Testis (tissue), 3 donors: ENCODE results near the gene KCNJ15. TPM values are rescaled to one million over a fixed set of nuclear protein-coding genes. Genes with fewer than 3 reads are reported as not detected.

Source experiments
- DNase-seq: peaks from one replicate; pipeline ENCODE4 v3.0.0-alpha.2; 2019
- H3K27ac ChIP-seq, 2 donors: fragments of 200-600 bp; sonication (generic); one replicate each; pipeline ENCODE4 v1.5.1; 2019
- H3K27me3 ChIP-seq: fragments of 200-600 bp; sonication (generic); one replicate; pipeline ENCODE4 v1.5.1; 2019
- H3K36me3 ChIP-seq: fragments of 200-600 bp; sonication (generic); one replicate; pipeline ENCODE4 v1.5.1; 2017; ENCODE audit warnings: low read depth; ENCODE audit errors: missing control alignments
- H3K4me1 ChIP-seq: fragments of 200-600 bp; sonication (generic); one replicate; pipeline ENCODE4 v1.5.1; 2019
- H3K4me3 ChIP-seq, 2 donors: fragments of 200-600 bp; sonication (generic); one replicate each; pipeline ENCODE4 v1.5.1; 2017 to 2019
- H3K9me3 ChIP-seq: fragments of 200-600 bp; sonication (generic); one replicate; pipeline ENCODE4 v1.5.1; 2017
- CTCF ChIP-seq, 3 experiments: fragments of 450-650 bp in 2 of 3; fragments of 200-600 bp in 1 of 3; sonication (generic) in 1 of 3; IDR thresholded peaks; one replicate each; pipeline ENCODE4 v1.5.1; 2016 to 2019; ENCODE audit warnings: antibody characterized with exemption in 3 of 3, mild to moderate bottlenecking in 2 of 3, moderate library complexity in 1 of 3
- POLR2A ChIP-seq: fragments of 450-650 bp; IDR thresholded peaks from one replicate; pipeline ENCODE4 v1.6.1; 2017; ENCODE audit warnings: antibody characterized with exemption, mild to moderate bottlenecking, moderate library complexity
- WGBS, 2 donors: methylation state at CpG; one replicate each; pipeline ENCODE4 v1.1.5; 2018; 5-methylcytosine and 5-hydroxymethylcytosine counted together
- intact Hi-C: fragments of 100-400 bp; cut with DNase I; formaldehyde crosslinking; loops from one replicate; pipeline ENCODE4 v1.15.1; 2023; ENCODE audit warnings: low total_unique reads
- polyA plus RNA-seq: library from polyadenylated mRNA; stranded (reverse); fragments of 350-450 nt; fragmentation: Illumina TruSeq; extraction: RNeasy Lipid Tissue Mini Kit (QIAGEN cat#74804); gene quantifications from one replicate; pipeline ENCODE4 v1.2.3, GENCODE V29; 2014; ENCODE audit warnings: low read depth, low replicate concordance; ENCODE audit not compliant: insufficient read depth
- total RNA-seq, 2 donors: library from RNA; depleted of rRNA; stranded (reverse); fragments of >200 nt; gene quantifications; one replicate each; pipeline ENCODE4 v1.2.3, GENCODE V29; 2016

The KCNJ15 gene
- total and polyA plus RNA-seq, 3 donors from 2014 or later = 4.9 to 13.0 (median 6.4) TPM

- H3K9me3 ChIP-seq = no peaks in the 10 kb centered on the region
- no peak for TF ChIP-seq POLR2A
- no peak for TF ChIP-seq CTCF (IDR thresholded peaks at IDR 0.05)
- intact Hi-C loops = no loop called here
- no peaks in the 10 kb centered on the region for H3K27me3 ChIP-seq
- DNase-seq = no peak
- no peaks in the 10 kb centered on the region for H3K4me1 ChIP-seq
- H3K36me3 ChIP-seq = no peaks in the 10 kb centered on the region
- 85 to 86% methylated on average over 2 of the region's 2 CpGs for WGBS, 2 donors
- H3K4me3 ChIP-seq = no peak overlapping the region
- H3K27ac ChIP-seq = no peak overlapping the region
Measured at GRCh38 chr21:38236232-38236631, 20.6 kb upstream of the KCNJ15 start.

GRCh38 chr21:38239672-38240071 lies 17.1 kb upstream of the KCNJ15 start:
- no peak overlapping the region for H3K27ac ChIP-seq
- TF ChIP-seq POLR2A (no peak), CTCF (IDR thresholded peaks at IDR 0.05) (no peak)
- intact Hi-C loops = no loop called here
- DNase-seq = no peak
- 87 to 91% methylated on average over 4 of the region's 4 CpGs for WGBS, 2 donors
- H3K9me3 ChIP-seq = no peaks in the 10 kb centered on the region
- H3K4me1 ChIP-seq = no peaks in the 10 kb centered on the region
- no peak overlapping the region for H3K4me3 ChIP-seq
- no peaks in the 10 kb centered on the region for H3K27me3 ChIP-seq
- H3K36me3 ChIP-seq = no peaks in the 10 kb centered on the region

GRCh38 chr21:38240129-38240528 lies 16.7 kb upstream of the KCNJ15 start:
- WGBS, 2 donors = 51 to 65% methylated on average over 1 of the region's 1 CpG
- H3K27me3 ChIP-seq = no peaks in the 10 kb centered on the region
- no peak for DNase-seq
- H3K36me3 ChIP-seq = no peaks in the 10 kb centered on the region
- peak overlapping the region in 1 of 2 donors; percentile 68 for H3K27ac ChIP-seq
- intact Hi-C loops = no loop called here
- H3K4me3 ChIP-seq = no peak overlapping the region
- H3K4me1 ChIP-seq = no peaks in the 10 kb centered on the region
- H3K9me3 ChIP-seq = no peaks in the 10 kb centered on the region
- TF ChIP-seq CTCF (IDR thresholded peaks at IDR 0.05) (no peak), POLR2A (no peak)

- H3K27ac ChIP-seq = peak overlapping the region; percentile 36 to 68
- peak; percentile 25 for DNase-seq
- intact Hi-C loops = no loop called here
Measured at GRCh38 chr21:38241029-38241740, 15.6 kb upstream of the KCNJ15 start.

More at GRCh38 chr21:38241029-38241740, 15.6 kb upstream of the KCNJ15 start:
- Histone ChIP-seq H3K4me3 (no peak overlapping the region), H3K4me1 (no peaks in the 10 kb centered on the region), H3K36me3 (no peaks in the 10 kb centered on the region), H3K9me3 (no peaks in the 10 kb centered on the region), H3K27me3 (no peaks in the 10 kb centered on the region)
- TF ChIP-seq POLR2A (no peak), CTCF (IDR thresholded peaks at IDR 0.05) (no peak)
- WGBS, 2 donors = 51 to 56% methylated on average over 10 of the region's 10 CpGs
